A549 (cell line): ENCODE results near the gene SND1. TPM values are rescaled to one million over a fixed set of nuclear protein-coding genes. Genes with fewer than 3 reads are reported as not detected.

Source experiments
- ATAC-seq, 2 experiments: fragments of 200-7000 bp in 1 of 2; fragments of >200 bp in 1 of 2; cut with Nextera tagmentation in 1 of 2; cut with Tn5 transposase in 1 of 2; 3 replicates each; pipeline versions ENCODE4 v1.8.0 to v1.9.1; 2018 to 2020; ENCODE audit warnings: mild to moderate bottlenecking in 1 of 2, moderate library complexity in 1 of 2
- CTCF ChIA-PET: fragments of 300-600 bp; sonication (Branson Sonifier 250); formaldehyde crosslinking; extraction: SDS; loops from one replicate; lab custom pipeline; 2021; ENCODE audit warnings: antibody characterized with exemption, inconsistent platforms; lab: Yijun Ruan, JAX
- POLR2A ChIA-PET: fragments of 350-600 bp; formaldehyde crosslinking; extraction: SDS; loops from one replicate; lab custom pipeline; 2021; ENCODE audit warnings: antibody characterized with exemption, inconsistent platforms; lab: Yijun Ruan, JAX
- DNase-seq, 2 experiments: peaks; one replicate each; pipeline versions ENCODE4 v3.0.0 to v3.0.0-alpha.2; 2011 to 2016; ENCODE audit warnings: low read depth in 1 of 2, low spot score in 1 of 2
- FAIRE-seq: peaks from 2 replicates; lab custom pipeline; 2011; peaks lifted over from hg19 to GRCh38; lab: Jason Lieb, UNC
- H3K27ac ChIP-seq, 2 experiments: fragments of >200 bp; sonication (Bioruptor Twin); formaldehyde crosslinking; 3 replicates each; pipeline ENCODE4 v1.5.1; 2016 to 2017
- H3K4me1 ChIP-seq: fragments of >200 bp; sonication (Bioruptor Twin); formaldehyde crosslinking; 3 replicates; pipeline ENCODE4 v1.6.1; 2016
- H3K4me2 ChIP-seq: fragments of >200 bp; sonication (Bioruptor Twin); formaldehyde crosslinking; 3 replicates; pipeline ENCODE4 v1.6.1; 2016
- H3K4me3 ChIP-seq: fragments of >200 bp; sonication (Bioruptor Twin); formaldehyde crosslinking; 3 replicates; pipeline ENCODE4 v1.5.1; 2016
- H3K9me3 ChIP-seq: fragments of >200 bp; sonication (Bioruptor Twin); formaldehyde crosslinking; 3 replicates; pipeline ENCODE4 v1.6.1; 2016
- BHLHE40 ChIP-seq: IDR thresholded peaks from 2 replicates; pipeline ENCODE4 v1.6.1; 2012; ENCODE audit warnings: low read depth, low read length, inconsistent platforms
- CEBPB ChIP-seq, 2 experiments: fragments of >200 bp in 1 of 2; sonication (Bioruptor Twin) in 1 of 2; formaldehyde crosslinking in 1 of 2; IDR thresholded peaks; 2 replicates each; pipeline ENCODE4 v1.6.1; 2012 to 2016
- CHD2 ChIP-seq: fragments of 150-350 bp; IDR thresholded peaks from 2 replicates; pipeline ENCODE4 v1.6.1; 2014; ENCODE audit warnings: low read length; ENCODE audit not compliant: partially characterized antibody
- CTCF ChIP-seq: fragments of >200 bp; sonication (Bioruptor Twin); formaldehyde crosslinking; IDR thresholded peaks from 3 replicates; pipeline ENCODE4 v1.5.1; 2016
- EHF ChIP-seq: fragments of 250-450 bp; sonication (Bioruptor Pico); IDR thresholded peaks from 2 replicates; pipeline ENCODE4 v1.5.0; 2020; ENCODE audit warnings: mild to moderate bottlenecking
- ELK1 ChIP-seq: fragments of 150-350 bp; IDR thresholded peaks from 2 replicates; pipeline ENCODE4 v1.6.1; 2014; ENCODE audit warnings: low read depth, mild to moderate bottlenecking, low read length
- ESRRA ChIP-seq: fragments of 150-350 bp; IDR thresholded peaks from 2 replicates; pipeline ENCODE4 v1.6.1; 2014; ENCODE audit warnings: mild to moderate bottlenecking, low read length, borderline replicate concordance
- FOSL2 ChIP-seq, 2 experiments: fragments of 450-650 bp in 1 of 2; fragments of >200 bp in 1 of 2; sonication (Bioruptor Twin) in 1 of 2; formaldehyde crosslinking; IDR thresholded peaks; 2 replicates each; pipeline versions ENCODE4 v1.5.0 to v1.6.1; 2016 to 2020; ENCODE audit warnings: mild to moderate bottlenecking in 1 of 2, moderate library complexity in 1 of 2
- FOXS1 ChIP-seq: fragments of 250-450 bp; sonication (Bioruptor Pico); IDR thresholded peaks from 2 replicates; pipeline ENCODE4 v1.5.0; 2020; ENCODE audit warnings: mild to moderate bottlenecking, moderate library complexity
- HDAC2 ChIP-seq: fragments of 200-600 bp; sonication (generic); IDR thresholded peaks from 2 replicates; pipeline ENCODE4 v1.6.1; 2016
- HEYL ChIP-seq: fragments of 250-450 bp; sonication (Bioruptor Pico); IDR thresholded peaks from 2 replicates; pipeline ENCODE4 v1.8.0; 2021; ENCODE audit warnings: mild to moderate bottlenecking, moderate library complexity
- HOXB13 ChIP-seq: fragments of 250-450 bp; sonication (Bioruptor Pico); IDR thresholded peaks from 2 replicates; pipeline ENCODE4 v1.5.0; 2020; ENCODE audit warnings: low read depth, mild to moderate bottlenecking, moderate library complexity
- HOXB5 ChIP-seq: fragments of 250-450 bp; sonication (Bioruptor Pico); IDR thresholded peaks from 2 replicates; pipeline ENCODE4 v1.5.0; 2020; ENCODE audit warnings: mild to moderate bottlenecking, moderate library complexity
- KDM1A ChIP-seq: fragments of 200-600 bp; sonication (generic); IDR thresholded peaks from 2 replicates; pipeline ENCODE4 v1.6.1; 2016; ENCODE audit warnings: low read depth, mild to moderate bottlenecking
- MAFK ChIP-seq: fragments of 450-650 bp; IDR thresholded peaks from 2 replicates; pipeline ENCODE4 v1.6.1; 2014; ENCODE audit not compliant: partially characterized antibody
- NFE2L2 ChIP-seq: fragments of 150-350 bp; conservative IDR thresholded peaks from 2 replicates; pipeline ENCODE4 v1.6.1; 2014; ENCODE audit warnings: low read length
- PHF8 ChIP-seq: fragments of 200-600 bp; sonication (generic); IDR thresholded peaks from 2 replicates; pipeline ENCODE4 v1.6.1; 2016; ENCODE audit warnings: low read depth, mild to moderate bottlenecking, antibody characterized with exemption, moderate library complexity, borderline replicate concordance
- POLR2AphosphoS2 ChIP-seq: conservative IDR thresholded peaks from 2 replicates; pipeline ENCODE4 v1.6.1; 2012; ENCODE audit warnings: low read length, improper control_type of control experiment, inconsistent platforms
- RARB ChIP-seq: fragments of 250-450 bp; sonication (Bioruptor Pico); IDR thresholded peaks from 2 replicates; pipeline ENCODE4 v1.8.0; 2021; ENCODE audit warnings: mild to moderate bottlenecking, moderate library complexity
- RCOR1 ChIP-seq: fragments of 150-350 bp; IDR thresholded peaks from 2 replicates; pipeline ENCODE4 v1.6.1; 2014; ENCODE audit warnings: antibody characterized with exemption, low read length, low read depth
- RNF2 ChIP-seq: fragments of 200-600 bp; sonication (generic); IDR thresholded peaks from 2 replicates; pipeline ENCODE4 v1.6.1; 2016; ENCODE audit warnings: low read depth, mild to moderate bottlenecking, antibody characterized with exemption, moderate library complexity, borderline replicate concordance
- ZNF302 ChIP-seq: fragments of 250-450 bp; sonication (Bioruptor Pico); IDR thresholded peaks from 2 replicates; pipeline ENCODE4 v1.9.0; 2021; ENCODE audit warnings: inconsistent platforms, mild to moderate bottlenecking, moderate library complexity
- ZSCAN20 ChIP-seq: fragments of 250-450 bp; sonication (Bioruptor Pico); IDR thresholded peaks from 2 replicates; pipeline ENCODE4 v1.8.0; 2022; ENCODE audit warnings: mild to moderate bottlenecking, moderate library complexity
- WGBS: methylation state at CpG from one replicate; pipeline ENCODE4 v1.1.6; 2017; ENCODE audit errors: missing lambda C conversion rate; 5-methylcytosine and 5-hydroxymethylcytosine counted together
- polyA plus RNA-seq, 4 experiments: library from polyadenylated mRNA; depleted of rRNA in 3 of 4; stranded (reverse); fragments of >200 nt; fragmentation: RNase III in 1 of 4; extraction: RNeasy Plus Mini Kit Qiagen cat#74134 plus additional on column Dnase treatment in 1 of 4; gene quantifications; 2 replicates in 3 of 4; 3 replicates in 1 of 4; pipeline ENCODE4 v1.2.3, GENCODE V29; 2011 to 2017
- TF ChIP-seq, protein P1 (sequence below): IDR thresholded peaks from 2 replicates; pipeline ENCODE4 v1.6.1; 2012
- TF ChIP-seq, protein P2 (sequence below): IDR thresholded peaks from 2 replicates; pipeline ENCODE4 v1.6.1; 2012

Gene SND1
- polyA plus RNA-seq, 2 of the 4 experiments (the other 2 are of a cell fraction) = 102 to 138 TPM

DNA sequence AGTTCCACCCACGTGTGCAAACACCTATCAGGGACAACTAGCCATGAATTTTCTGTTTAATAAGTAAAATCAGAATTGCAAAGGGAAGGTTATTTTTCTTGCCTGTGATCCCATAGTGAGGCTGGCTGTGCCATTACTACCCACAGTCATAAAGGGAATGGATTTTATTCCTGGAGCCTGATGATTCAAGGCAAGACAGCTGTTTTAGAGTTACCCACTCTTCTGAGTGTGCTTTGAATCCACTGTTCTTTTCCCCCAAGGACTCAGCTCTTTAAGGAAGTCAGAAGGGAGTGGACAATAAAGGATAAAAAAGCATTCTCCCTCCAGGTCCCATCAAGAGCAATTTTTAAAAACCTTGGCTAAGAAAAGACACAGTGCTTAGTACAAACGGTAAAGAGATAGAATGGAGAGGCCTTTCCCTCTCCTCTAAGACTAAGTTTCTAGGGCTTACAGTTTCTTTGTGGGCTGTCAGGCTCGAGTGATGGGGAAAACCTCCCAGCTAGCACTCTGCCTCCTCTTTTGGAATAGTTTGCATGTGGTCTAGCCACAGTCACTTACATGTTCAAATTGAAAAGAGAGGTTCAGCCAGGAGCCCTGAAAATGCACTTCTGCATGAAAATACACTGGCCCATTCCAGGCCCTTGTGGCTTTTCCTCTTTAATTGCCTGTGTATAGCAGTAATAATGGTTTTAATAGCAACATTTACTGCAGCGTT, 384.4 kb downstream of the SND1 start:
- FAIRE-seq (no peak), DNase-seq (no peak), ATAC-seq (no peak)
- TF ChIP-seq ZSCAN20 (CRISPR knock-in tag) (no peak), HDAC2 (no peak), FOXS1 (CRISPR knock-in tag) (no peak), BHLHE40 (no peak), ESRRA (no peak), RARB (CRISPR knock-in tag) (no peak), CEBPB (IDR thresholded peaks at IDR 0.05) (no peak), HOXB13 (CRISPR knock-in tag) (no peak), PHF8 (no peak), FOSL2 (IDR thresholded peaks at IDR 0.05) (no peak), FOSL2 (CRISPR knock-in tag; IDR thresholded peaks at IDR 0.05) (no peak), EHF (CRISPR knock-in tag) (no peak), ELK1 (no peak), POLR2AphosphoS2 (no peak)
- TF ChIP-seq, protein P1, sequence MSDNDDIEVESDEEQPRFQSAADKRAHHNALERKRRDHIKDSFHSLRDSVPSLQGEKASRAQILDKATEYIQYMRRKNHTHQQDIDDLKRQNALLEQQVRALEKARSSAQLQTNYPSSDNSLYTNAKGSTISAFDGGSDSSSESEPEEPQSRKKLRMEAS = no peak
- TF ChIP-seq, protein P2, sequence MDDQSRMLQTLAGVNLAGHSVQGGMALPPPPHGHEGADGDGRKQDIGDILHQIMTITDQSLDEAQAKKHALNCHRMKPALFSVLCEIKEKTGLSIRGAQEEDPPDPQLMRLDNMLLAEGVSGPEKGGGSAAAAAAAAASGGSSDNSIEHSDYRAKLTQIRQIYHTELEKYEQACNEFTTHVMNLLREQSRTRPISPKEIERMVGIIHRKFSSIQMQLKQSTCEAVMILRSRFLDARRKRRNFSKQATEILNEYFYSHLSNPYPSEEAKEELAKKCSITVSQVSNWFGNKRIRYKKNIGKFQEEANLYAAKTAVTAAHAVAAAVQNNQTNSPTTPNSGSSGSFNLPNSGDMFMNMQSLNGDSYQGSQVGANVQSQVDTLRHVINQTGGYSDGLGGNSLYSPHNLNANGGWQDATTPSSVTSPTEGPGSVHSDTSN = no peak
- Histone ChIP-seq H3K4me3 (no peak overlapping the region), H3K27ac (no peak overlapping the region), H3K4me2 (no peak overlapping the region), H3K9me3 (no peaks in the 10 kb centered on the region), H3K4me1 (peaks cover 5% of the 10 kb centered on the region; the same call in 1 of the 3 replicates)
- ChIA-PET POLR2A (no interaction called here), CTCF (interaction anchor here (0.8 to 2.3 kb wide), 3 partner anchors 12 to 173 kb away, joined by 3 to 14 read pairs (median 5); no protein-coding TSS in a partner anchor)
- 73% methylated on average over 4 of the region's 4 CpGs for WGBS

GRCh38 chr7:128037081-128037480, 385.1 kb downstream of the SND1 start:
- FAIRE-seq (no peak), DNase-seq (no peak), ATAC-seq (no peak)
- Histone ChIP-seq H3K4me1 (peaks cover 6% of the 10 kb centered on the region; the same call in 1 of the 3 replicates), H3K9me3 (no peaks in the 10 kb centered on the region), H3K4me2 (no peak overlapping the region), H3K4me3 (no peak overlapping the region), H3K27ac (no peak overlapping the region)
- TF ChIP-seq MAFK = no peak
- TF ChIP-seq HEYL (CRISPR knock-in tag) = no peak
- no peak for TF ChIP-seq RCOR1
- TF ChIP-seq ZNF302 (CRISPR knock-in tag) = no peak
- no peak for TF ChIP-seq KDM1A
- no peak for TF ChIP-seq HOXB5
- no peak for TF ChIP-seq RNF2
- TF ChIP-seq CTCF = no peak
- no peak for TF ChIP-seq CHD2
- TF ChIP-seq NFE2L2 = no peak
- 92% methylated on average over 2 of the region's 2 CpGs for WGBS
- CTCF ChIA-PET = interaction anchor here (0.8 to 1.5 kb wide), 2 partner anchors 13 to 35 kb away, joined by 3 to 5 read pairs; no protein-coding TSS in a partner anchor
- POLR2A ChIA-PET = no interaction called here
